GM18526 (cell line): ENCODE results near the gene YIPF3.

Experiments used
- POLR2A ChIP-seq: IDR thresholded peaks from 3 replicates; pipeline ENCODE4 v1.6.1; 2011; ENCODE audit not compliant: insufficient read length; ENCODE audit errors: extremely low read depth

The YIPF3 gene

GRCh38 chr6:43516697-43517504 is at the start of gene YIPF3, which contains the start of gene POLR1C:
TSS of gene YIPF3 (minus strand) at chr6:43516926. CDS start at chr6:43516807, 119 bp downstream.
TSS of gene POLR1C (plus strand) at chr6:43517089. CDS start at chr6:43517110, 21 bp downstream.
- TF ChIP-seq POLR2A = peak; percentile 87

GRCh38 chr6:43559328-43559727 is 42.6 kb upstream of the YIPF3 start:
- no peak for TF ChIP-seq POLR2A

- no peak for TF ChIP-seq POLR2A
Observed at GRCh38 chr6:43547222-43547621, 30.5 kb upstream of the YIPF3 start.

GRCh38 chr6:43544461-43544860 is 27.7 kb upstream of the YIPF3 start:
- no peak for TF ChIP-seq POLR2A

GRCh38 chr6:43541774-43542471 is 25.2 kb upstream of the YIPF3 start:
- no peak for TF ChIP-seq POLR2A

GRCh38 chr6:43540507-43540906 is 23.8 kb upstream of the YIPF3 start:
- no peak for TF ChIP-seq POLR2A

- no peak for TF ChIP-seq POLR2A
Observed at GRCh38 chr6:43532201-43532600, 15.5 kb upstream of the YIPF3 start.

- no peak for TF ChIP-seq POLR2A
Observed at GRCh38 chr6:43524483-43524961, 7.8 kb upstream of the YIPF3 start.

GRCh38 chr6:43523284-43523683 is 6.6 kb upstream of the YIPF3 start:
- TF ChIP-seq POLR2A = no peak

GRCh38 chr6:43522547-43523261 is 6.0 kb upstream of the YIPF3 start:
- no peak for TF ChIP-seq POLR2A

GRCh38 chr6:43521836-43522235 is 5.1 kb upstream of the YIPF3 start:
- TF ChIP-seq POLR2A = no peak

GRCh38 chr6:43520097-43520496 is 3.4 kb upstream of the YIPF3 start:
- no peak for TF ChIP-seq POLR2A

GRCh38 chr6:43517505-43518357 is 1.0 kb upstream of the YIPF3 start:
- TF ChIP-seq POLR2A = no peak

- TF ChIP-seq POLR2A = no peak
Observed at GRCh38 chr6:43516367-43516696, 394 bp downstream of the YIPF3 start.

- TF ChIP-seq POLR2A = no peak
Observed at GRCh38 chr6:43515808-43516207, 918 bp downstream of the YIPF3 start.
